HCT116 (cell line): Measurements from ENCODE around the gene FOXD2. TPM values are rescaled to one million over a fixed set of nuclear protein-coding genes. Genes with fewer than 3 reads are reported as not detected.

Experiments
- ATAC-seq: fragments of 200-7000 bp; cut with Tn5 transposase; 2 replicates; pipeline ENCODE4 v1.9.1; 2020; ENCODE audit warnings: mild to moderate bottlenecking, moderate library complexity
- BruUV-seq: library from RNA; stranded (reverse); fragments of 400-500 nt; replicated peaks from 2 replicates; lab custom pipeline; 2021; lab: Mats Ljungman, UMichigan
- CTCF ChIA-PET: fragments of 300-600 bp; sonication (Branson Sonifier 250); formaldehyde crosslinking; loops from one replicate; lab custom pipeline; 2021; ENCODE audit warnings: antibody characterized with exemption; lab: Charles Lee
- POLR2A ChIA-PET: fragments of 300-600, 350-600 bp; sonication (Branson Sonifier 250); formaldehyde crosslinking; loops from one replicate; lab custom pipeline; 2021; ENCODE audit warnings: antibody characterized with exemption; lab: Charles Lee
- RAD21 ChIA-PET, 2 experiments: fragments of 300-600 bp; sonication (Branson Sonifier 250); formaldehyde crosslinking; loops; one replicate each; lab custom pipeline; 2023; ENCODE audit warnings: low total read pairs in 2 of 2; ENCODE audit not compliant: uncharacterized antibody in 2 of 2, unreplicated experiment in 2 of 2, low non-redundant PET in 1 of 2; lab: Charles Lee
- DNase-seq: peaks from one replicate; pipeline ENCODE4 v3.0.0-alpha.2; 2010; ENCODE audit warnings: low read depth, low spot score
- H2AFZ ChIP-seq: fragments of 200-600 bp; shearing (Covaris generic), sonication (generic); 2 replicates; pipeline ENCODE4 v1.6.1; 2017; ENCODE audit warnings: low read depth, mixed run types, mixed read lengths, antibody characterized with exemption, low read length; ENCODE audit not compliant: poor library complexity, severe bottlenecking
- H3K27ac ChIP-seq: 2 replicates; pipeline ENCODE4 v1.5.1; 2012; ENCODE audit warnings: low read depth, low read length
- H3K27me3 ChIP-seq: fragments of 200-600 bp; sonication (generic); 2 replicates; pipeline ENCODE4 v1.6.1; 2016; ENCODE audit warnings: mixed run types, low read length, mixed read lengths; ENCODE audit not compliant: insufficient read depth
- H3K36me3 ChIP-seq, 2 experiments: fragments of 200-500 bp in 1 of 2; fragments of 200-600 bp in 1 of 2; sonication (Bioruptor generic) in 1 of 2; sonication (generic) in 1 of 2; 2 replicates each; pipeline versions ENCODE4 v1.5.1 to v1.6.1; 2014 to 2016; ENCODE audit warnings: low read length in 2 of 2, inconsistent platforms in 1 of 2, mixed read lengths in 1 of 2, mixed run types in 1 of 2; ENCODE audit not compliant: insufficient read depth in 2 of 2, control insufficient read depth in 1 of 2
- H3K4me1 ChIP-seq, 2 experiments: fragments of 200-600 bp in 1 of 2; sonication (generic) in 1 of 2; 2 replicates each; pipeline versions ENCODE4 v1.5.1 to v1.6.1; 2012 to 2017; ENCODE audit warnings: low read length in 2 of 2, inconsistent platforms in 1 of 2, mild to moderate bottlenecking in 1 of 2, mixed read lengths in 1 of 2, mixed run types in 1 of 2, moderate library complexity in 1 of 2; ENCODE audit not compliant: insufficient read depth in 2 of 2, control insufficient read depth in 1 of 2
- H3K4me2 ChIP-seq: fragments of 200-600 bp; sonication (generic); 2 replicates; pipeline ENCODE4 v1.6.1; 2017; ENCODE audit warnings: mixed run types, low read length, mixed read lengths
- H3K4me3 ChIP-seq, 2 experiments: fragments of 200-600 bp in 1 of 2; sonication (generic) in 1 of 2; replicated peaks in 1 of 2; 2 replicates each; pipeline ENCODE4 v1.5.1; 2011 to 2016; ENCODE audit warnings: low read length in 2 of 2, control low read depth in 1 of 2, low read depth in 1 of 2, mild to moderate bottlenecking in 1 of 2, mixed read lengths in 1 of 2, mixed run types in 1 of 2
- H3K79me2 ChIP-seq: fragments of 200-600 bp; sonication (generic); 2 replicates; pipeline ENCODE4 v1.6.1; 2017; ENCODE audit warnings: mild to moderate bottlenecking, mixed run types, low read length, moderate library complexity, mixed read lengths; ENCODE audit not compliant: insufficient read depth
- H3K9ac ChIP-seq: fragments of 200-600 bp; sonication (generic); 2 replicates; pipeline ENCODE4 v1.6.1; 2016; ENCODE audit warnings: low read length, mixed read lengths
- H3K9me2 ChIP-seq: fragments of 200-600 bp; sonication (generic), shearing (Covaris generic); 2 replicates; pipeline ENCODE4 v1.6.1; 2017; ENCODE audit warnings: mixed run types, mild to moderate bottlenecking, moderate library complexity; ENCODE audit not compliant: insufficient read depth
- H3K9me3 ChIP-seq, 2 experiments: fragments of 200-500 bp in 1 of 2; fragments of 200-600 bp in 1 of 2; sonication (Bioruptor generic) in 1 of 2; sonication (generic) in 1 of 2; 2 replicates each; pipeline ENCODE4 v1.6.1; 2014 to 2017; ENCODE audit warnings: low read length in 2 of 2, mixed read lengths in 2 of 2, inconsistent platforms in 1 of 2, low read depth in 1 of 2, mild to moderate bottlenecking in 1 of 2, mixed run types in 1 of 2, moderate library complexity in 1 of 2; ENCODE audit not compliant: control insufficient read depth in 1 of 2, insufficient read depth in 1 of 2
- H4K20me1 ChIP-seq: fragments of 200-600 bp; sonication (generic), shearing (Covaris generic); 2 replicates; pipeline ENCODE4 v1.6.1; 2017; ENCODE audit warnings: mixed run types, mild to moderate bottlenecking, moderate library complexity; ENCODE audit not compliant: insufficient read depth
- CEBPB ChIP-seq: IDR thresholded peaks from 2 replicates; pipeline ENCODE4 v1.6.1; 2012; ENCODE audit warnings: low read depth
- EZH2phosphoT487 ChIP-seq: fragments of 200-600 bp; IDR thresholded peaks from 2 replicates; pipeline ENCODE4 v1.6.1; 2018; ENCODE audit warnings: antibody characterized with exemption, borderline replicate concordance
- POLR2A ChIP-seq: IDR thresholded peaks from 2 replicates; pipeline ENCODE4 v1.7.0; 2011; ENCODE audit warnings: borderline replicate concordance; ENCODE audit not compliant: insufficient read depth, insufficient read length; ENCODE audit errors: extremely low read depth
- POLR2AphosphoS5 ChIP-seq: IDR thresholded peaks from 2 replicates; pipeline ENCODE4 v1.6.1; 2011; ENCODE audit warnings: mild to moderate bottlenecking, low read depth, low read length, moderate library complexity
- RAD21 ChIP-seq: IDR thresholded peaks from 2 replicates; pipeline ENCODE4 v1.6.1; 2012; ENCODE audit warnings: low read depth, mild to moderate bottlenecking
- SIN3A ChIP-seq: IDR thresholded peaks from 2 replicates; pipeline ENCODE4 v1.6.1; 2012; ENCODE audit warnings: low read depth
- SP1 ChIP-seq: IDR thresholded peaks from 2 replicates; pipeline ENCODE4 v1.6.1; 2012; ENCODE audit warnings: low read depth
- SRF ChIP-seq: IDR thresholded peaks from 2 replicates; pipeline ENCODE4 v1.6.1; 2012; ENCODE audit warnings: low read depth
- TCF7L2 ChIP-seq: IDR thresholded peaks from 2 replicates; pipeline ENCODE4 v1.7.0; 2011; ENCODE audit warnings: borderline replicate concordance, inconsistent platforms; ENCODE audit not compliant: insufficient read depth, insufficient read length; ENCODE audit errors: extremely low read depth
- ZNF274 ChIP-seq: fragments of 200-500 bp; sonication (Bioruptor generic); IDR thresholded peaks from 2 replicates; pipeline ENCODE4 v1.6.1; 2014; ENCODE audit warnings: mild to moderate bottlenecking, low read depth, low read length, inconsistent platforms
- intact Hi-C: fragments of 100-400 bp; cut with micrococcal nuclease; formaldehyde crosslinking; loops from 2 replicates; pipeline ENCODE4 v1.10.0; 2022
- total RNA-seq: library from RNA; stranded (reverse); gene quantifications from one replicate; pipeline ENCODE4 v1.2.1, GENCODE V29; 2021; ENCODE audit not compliant: unreplicated experiment
- TF ChIP-seq, protein P1 (sequence below), 3 experiments: fragments of 200-600 bp in 1 of 3; sonication (generic) in 1 of 3; IDR thresholded peaks in 2 of 3; conservative IDR thresholded peaks in 1 of 3; 2 replicates each; pipeline ENCODE4 v1.5.1; 2012 to 2017; ENCODE audit warnings: low read depth in 2 of 3, low read length in 2 of 3, antibody characterized with exemption in 1 of 3, borderline replicate concordance in 1 of 3, control low read depth in 1 of 3, mild to moderate bottlenecking in 1 of 3, mixed read lengths in 1 of 3, mixed run types in 1 of 3, moderate library complexity in 1 of 3; ENCODE audit not compliant: insufficient read depth in 1 of 3
- TF ChIP-seq, protein P2 (sequence below): IDR thresholded peaks from 2 replicates; pipeline ENCODE4 v1.6.1; 2012
- TF ChIP-seq, protein P3 (sequence below): IDR thresholded peaks from 2 replicates; pipeline ENCODE4 v1.6.1; 2012
- TF ChIP-seq, protein P4 (sequence below): IDR thresholded peaks from 2 replicates; pipeline ENCODE4 v1.6.1; 2011; ENCODE audit warnings: mild to moderate bottlenecking, low read length, moderate library complexity; ENCODE audit not compliant: insufficient replicate concordance; ENCODE audit errors: extremely low read depth

The FOXD2 gene
- total RNA-seq, 1 experiment from 2014 or later: 1.9 TPM

DNA sequence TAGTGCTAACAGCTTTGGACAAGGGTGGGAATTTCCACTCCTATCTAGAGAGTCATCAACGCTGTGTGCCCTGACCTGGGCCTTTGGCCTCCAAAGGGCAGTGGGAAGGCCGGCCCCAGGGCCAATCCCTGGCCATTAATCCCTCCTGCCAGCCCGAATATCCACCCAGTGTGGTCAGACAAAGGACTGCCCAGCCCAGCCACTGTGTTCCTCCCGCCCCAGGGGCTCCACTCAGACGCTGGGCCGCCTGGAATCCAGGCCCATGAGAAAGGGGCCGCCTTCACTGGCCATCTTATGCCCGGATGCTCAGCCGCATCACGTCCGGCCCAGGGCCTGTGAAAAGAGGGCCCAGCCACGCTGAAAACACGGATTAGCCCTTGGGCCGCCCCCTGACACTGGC lies 25.4 kb upstream of the FOXD2 start:
- Histone ChIP-seq H3K36me3 (no peaks in the 10 kb centered on the region), H3K27ac (no peak overlapping the region), H3K4me2 (no peak overlapping the region), H3K4me3 (no peak overlapping the region), H3K27me3 (no peaks in the 10 kb centered on the region), H3K79me2 (no peaks in the 10 kb centered on the region), H2AFZ (no peak overlapping the region), H3K9ac (no peak overlapping the region), H3K9me3 (no peaks in the 10 kb centered on the region), H3K9me2 (no peaks in the 10 kb centered on the region), H3K4me1 (no peaks in the 10 kb centered on the region), H4K20me1 (no peaks in the 10 kb centered on the region)
- RAD21 ChIA-PET: no interaction called here
- POLR2A ChIA-PET: no interaction called here
- BruUV-seq: no TSS peak
- ATAC-seq (no peak), DNase-seq (no peak)
- no peak for TF ChIP-seq SIN3A
- CTCF ChIA-PET: interaction anchor here (1.2 kb wide), 1 partner anchor 25 kb away, joined by 5 read pairs; the partner anchor contains the start of gene FOXD2
- intact Hi-C loops: no loop called here

DNA sequence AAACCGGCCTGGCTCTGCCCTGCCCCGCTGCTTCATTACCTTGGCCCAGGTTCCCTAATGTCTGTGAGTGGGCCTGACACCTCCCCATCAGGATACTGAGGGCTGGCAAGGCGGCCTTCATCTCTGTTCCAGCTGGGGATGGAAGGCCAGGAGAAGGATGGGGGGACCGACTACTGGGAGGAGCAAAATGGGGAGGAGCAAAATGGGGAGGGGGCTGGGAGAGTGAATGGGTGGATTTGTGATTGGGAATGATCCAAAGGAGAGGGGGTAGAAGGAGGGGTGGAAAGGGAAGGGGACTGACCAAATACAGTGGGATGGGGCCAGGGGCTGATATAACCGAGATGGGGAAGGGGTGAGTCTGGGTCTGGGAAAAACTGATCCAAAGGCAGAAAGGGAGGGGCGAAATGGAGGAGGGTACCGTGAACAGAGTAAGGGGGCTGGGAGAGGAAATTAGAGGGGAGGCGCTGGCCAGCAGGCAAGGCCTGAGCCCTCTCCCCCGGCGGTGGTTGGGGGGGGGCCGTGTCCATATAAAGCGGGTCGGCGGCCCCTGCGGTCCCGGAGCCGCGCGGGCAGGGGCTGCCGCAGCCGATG lies 22.0 kb upstream of the FOXD2 start, which contains the start of gene FOXE3:
Gene FOXE3, plus strand, starts transcription at position 558 of the 591 bp plus-strand sequence. Its CDS starts 31 bp downstream, at position 589.
- Histone ChIP-seq H3K9ac (no peak within 1 kb of the TSS), H3K9me3 (no peaks in the 10 kb centered on the region), H3K9me2 (no peaks in the 10 kb centered on the region), H3K27ac (no peak within 1 kb of the TSS), H3K4me2 (no peak within 1 kb of the TSS), H3K4me3 (no peak within 1 kb of the TSS), H3K27me3 (no peaks in the 10 kb centered on the region), H2AFZ (no peak within 1 kb of the TSS), H3K36me3 (no peaks in the 10 kb centered on the region), H3K4me1 (no peaks in the 10 kb centered on the region), H4K20me1 (no peaks in the 10 kb centered on the region), H3K79me2 (no peaks in the 10 kb centered on the region)
- no peak for ATAC-seq
- no TSS peak for BruUV-seq
- intact Hi-C loops: no loop called here
- RAD21 ChIA-PET: no interaction called here
- TF ChIP-seq CEBPB (no peak), TCF7L2 (no peak), RAD21 (no peak), POLR2A (no peak), SP1 (no peak), POLR2AphosphoS5 (no peak), EZH2phosphoT487 (no peak), SRF (no peak), ZNF274 (no peak)
- TF ChIP-seq, protein P1, sequence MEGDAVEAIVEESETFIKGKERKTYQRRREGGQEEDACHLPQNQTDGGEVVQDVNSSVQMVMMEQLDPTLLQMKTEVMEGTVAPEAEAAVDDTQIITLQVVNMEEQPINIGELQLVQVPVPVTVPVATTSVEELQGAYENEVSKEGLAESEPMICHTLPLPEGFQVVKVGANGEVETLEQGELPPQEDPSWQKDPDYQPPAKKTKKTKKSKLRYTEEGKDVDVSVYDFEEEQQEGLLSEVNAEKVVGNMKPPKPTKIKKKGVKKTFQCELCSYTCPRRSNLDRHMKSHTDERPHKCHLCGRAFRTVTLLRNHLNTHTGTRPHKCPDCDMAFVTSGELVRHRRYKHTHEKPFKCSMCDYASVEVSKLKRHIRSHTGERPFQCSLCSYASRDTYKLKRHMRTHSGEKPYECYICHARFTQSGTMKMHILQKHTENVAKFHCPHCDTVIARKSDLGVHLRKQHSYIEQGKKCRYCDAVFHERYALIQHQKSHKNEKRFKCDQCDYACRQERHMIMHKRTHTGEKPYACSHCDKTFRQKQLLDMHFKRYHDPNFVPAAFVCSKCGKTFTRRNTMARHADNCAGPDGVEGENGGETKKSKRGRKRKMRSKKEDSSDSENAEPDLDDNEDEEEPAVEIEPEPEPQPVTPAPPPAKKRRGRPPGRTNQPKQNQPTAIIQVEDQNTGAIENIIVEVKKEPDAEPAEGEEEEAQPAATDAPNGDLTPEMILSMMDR (IDR thresholded peaks at IDR 0.05 in 2 of 3, conservative IDR thresholded peaks at IDR 0.05 in 1 of 3; ENCODE audit: borderline replicate concordance in 1 of 3, insufficient read depth in 1 of 3, low read depth in 2 of 3, low read length in 2 of 3): no peak
- TF ChIP-seq, protein P2, sequence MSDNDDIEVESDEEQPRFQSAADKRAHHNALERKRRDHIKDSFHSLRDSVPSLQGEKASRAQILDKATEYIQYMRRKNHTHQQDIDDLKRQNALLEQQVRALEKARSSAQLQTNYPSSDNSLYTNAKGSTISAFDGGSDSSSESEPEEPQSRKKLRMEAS: no peak
- TF ChIP-seq, protein P3, sequence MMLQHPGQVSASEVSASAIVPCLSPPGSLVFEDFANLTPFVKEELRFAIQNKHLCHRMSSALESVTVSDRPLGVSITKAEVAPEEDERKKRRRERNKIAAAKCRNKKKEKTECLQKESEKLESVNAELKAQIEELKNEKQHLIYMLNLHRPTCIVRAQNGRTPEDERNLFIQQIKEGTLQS: no peak
- TF ChIP-seq, protein P4, sequence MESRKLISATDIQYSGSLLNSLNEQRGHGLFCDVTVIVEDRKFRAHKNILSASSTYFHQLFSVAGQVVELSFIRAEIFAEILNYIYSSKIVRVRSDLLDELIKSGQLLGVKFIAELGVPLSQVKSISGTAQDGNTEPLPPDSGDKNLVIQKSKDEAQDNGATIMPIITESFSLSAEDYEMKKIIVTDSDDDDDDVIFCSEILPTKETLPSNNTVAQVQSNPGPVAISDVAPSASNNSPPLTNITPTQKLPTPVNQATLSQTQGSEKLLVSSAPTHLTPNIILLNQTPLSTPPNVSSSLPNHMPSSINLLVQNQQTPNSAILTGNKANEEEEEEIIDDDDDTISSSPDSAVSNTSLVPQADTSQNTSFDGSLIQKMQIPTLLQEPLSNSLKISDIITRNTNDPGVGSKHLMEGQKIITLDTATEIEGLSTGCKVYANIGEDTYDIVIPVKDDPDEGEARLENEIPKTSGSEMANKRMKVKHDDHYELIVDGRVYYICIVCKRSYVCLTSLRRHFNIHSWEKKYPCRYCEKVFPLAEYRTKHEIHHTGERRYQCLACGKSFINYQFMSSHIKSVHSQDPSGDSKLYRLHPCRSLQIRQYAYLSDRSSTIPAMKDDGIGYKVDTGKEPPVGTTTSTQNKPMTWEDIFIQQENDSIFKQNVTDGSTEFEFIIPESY: no peak
- CTCF ChIA-PET: no interaction called here
- POLR2A ChIA-PET: no interaction called here
- DNase-seq: no peak
